Measurements from ENCODE around the gene CLIC4. TPM values are rescaled to one million over a fixed set of nuclear protein-coding genes. Genes with fewer than 3 reads are reported as not detected.
"Not testable (repeated sequence)": the region's sequence is repeated elsewhere in the genome, so short reads cannot be mapped to it uniquely, and the experiment has no call there.

Gene CLIC4
- total RNA-seq, 1 donor from 2014 or later = 384 TPM

DNA sequence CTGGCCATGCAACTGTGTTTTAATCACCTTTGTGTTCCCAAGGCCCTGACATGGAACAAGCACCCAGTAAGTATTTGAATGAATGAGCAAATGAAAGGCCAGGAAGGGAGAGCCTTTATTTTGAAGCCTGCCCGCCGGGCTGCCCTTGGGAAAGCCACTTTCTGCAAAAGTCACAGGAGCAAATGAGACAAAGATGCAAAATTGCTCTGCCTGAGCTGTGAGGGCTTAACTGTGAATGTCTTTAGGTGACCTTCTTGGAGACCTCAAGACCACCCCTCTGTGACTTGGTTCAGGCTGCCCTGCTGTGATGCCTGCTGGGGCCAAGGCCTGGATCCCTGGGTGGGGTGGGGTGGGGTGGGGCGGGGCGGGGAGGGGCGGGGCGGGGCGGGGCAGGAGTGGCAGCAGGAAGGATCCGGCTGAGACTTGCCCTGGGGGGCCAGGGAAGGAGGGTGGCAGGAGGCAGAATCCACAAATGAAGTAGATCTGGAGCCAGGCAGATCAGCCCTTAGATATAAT is 130.8 kb downstream of the CLIC4 start:
- no peak for DNase-seq (ENCODE audit: low read depth)

DNA sequence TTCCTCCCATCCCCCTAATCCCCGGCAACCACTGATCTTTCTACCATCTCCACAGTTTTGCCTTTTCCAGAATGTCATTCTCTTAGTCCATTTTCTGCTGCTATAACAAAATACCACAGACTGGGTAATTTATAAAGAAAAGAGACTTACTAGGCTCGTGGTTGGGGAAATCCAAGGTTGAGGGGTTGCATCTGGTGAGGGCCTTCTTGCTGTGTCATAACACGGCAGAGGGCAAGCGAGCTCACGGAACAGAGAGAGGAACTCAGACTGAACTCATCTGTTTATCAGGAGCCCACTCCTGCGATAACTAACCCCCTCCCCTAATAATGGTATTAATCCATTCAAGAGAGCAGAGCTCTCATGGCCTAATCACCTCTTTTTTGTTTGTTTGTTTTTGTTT is 132.8 kb downstream of the CLIC4 start:
- DNase-seq (ENCODE audit: low read depth) = no peak

DNA sequence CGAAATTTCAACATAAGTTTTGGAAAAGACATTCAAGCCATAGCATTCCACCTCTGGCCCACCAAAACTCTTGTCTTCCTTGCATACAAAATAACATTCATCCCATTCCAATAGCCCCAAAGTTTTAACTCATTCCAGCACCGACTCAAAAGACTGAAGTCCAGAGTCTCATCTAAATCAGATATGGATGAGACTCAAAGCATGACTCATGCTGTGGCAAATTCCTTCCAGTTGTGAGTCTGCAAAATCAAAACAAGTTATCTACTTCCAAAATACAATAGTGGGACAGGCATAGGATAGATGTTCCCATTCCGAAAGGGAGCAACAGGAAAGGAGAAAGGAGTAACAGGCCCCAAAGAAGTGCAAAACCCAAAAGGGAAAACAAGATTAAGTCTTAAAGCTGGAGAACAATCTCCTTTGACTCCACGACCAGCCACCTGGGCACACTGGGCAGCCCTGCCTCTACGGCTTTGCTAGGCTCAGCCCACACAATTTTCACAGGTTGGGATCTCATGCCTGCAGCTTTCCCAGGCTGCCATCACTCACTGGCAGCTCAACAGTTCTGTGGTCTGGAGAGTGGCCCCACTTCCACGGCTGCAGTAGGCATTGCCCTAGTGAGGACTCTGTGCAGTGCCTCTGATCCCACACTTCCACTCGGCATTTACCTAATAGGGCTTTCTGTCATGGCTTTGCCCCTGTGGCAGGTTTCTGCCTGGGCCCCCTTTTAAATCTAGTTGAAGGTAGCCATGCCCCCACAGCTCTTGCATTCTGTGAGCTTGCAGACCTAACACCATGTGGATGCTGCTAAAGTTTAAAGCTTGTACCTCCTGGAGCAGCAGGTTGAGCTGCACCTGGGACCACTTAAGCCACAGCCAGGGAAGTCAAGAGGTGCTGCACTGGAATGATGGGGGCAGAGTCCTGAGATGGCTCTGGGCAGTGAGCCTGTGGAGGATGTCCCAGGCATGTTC is 133.8 kb downstream of the CLIC4 start:
- DNase-seq (ENCODE audit: low read depth) = no peak

DNA sequence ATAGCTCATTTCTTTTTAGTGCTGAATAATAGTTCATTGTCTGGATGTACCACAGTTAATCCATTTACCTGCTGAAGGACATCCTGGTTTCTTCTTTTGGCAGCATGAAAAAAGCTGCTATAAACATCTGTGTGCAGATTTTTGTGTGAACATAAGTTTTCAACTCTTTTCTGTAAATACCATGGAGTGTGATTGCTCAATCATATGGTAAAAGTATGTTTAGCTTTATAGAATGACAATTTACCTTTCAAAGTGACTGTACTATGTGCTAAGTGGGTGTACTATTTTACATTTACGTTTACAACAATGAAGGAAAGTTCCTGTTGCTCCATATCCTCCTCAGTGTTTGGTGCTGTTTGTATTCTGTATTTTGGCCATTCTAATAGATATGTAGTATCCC is 135.8 kb downstream of the CLIC4 start:
- no peak for DNase-seq (ENCODE audit: low read depth)

DNA sequence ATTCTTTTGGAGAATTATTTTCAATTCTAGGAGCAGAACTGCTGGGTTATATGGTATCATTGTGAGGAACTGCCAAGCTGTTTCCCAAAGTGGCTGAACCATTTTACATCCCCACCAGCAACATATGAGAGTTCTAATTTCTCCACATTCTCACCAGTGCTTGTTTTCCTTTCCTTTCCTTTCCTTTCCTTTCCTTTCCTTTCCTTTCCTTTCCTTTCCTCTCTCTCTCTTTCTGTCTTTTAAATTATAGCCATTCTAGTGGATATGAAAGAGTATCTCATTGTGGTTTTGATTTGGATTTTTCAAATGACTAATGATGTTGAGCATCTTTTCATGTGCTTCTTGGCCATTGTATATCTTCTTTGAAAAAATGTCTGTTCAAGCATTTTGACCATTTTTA is 139.5 kb downstream of the CLIC4 start:
- DNase-seq (ENCODE audit: low read depth) = no peak

DNA sequence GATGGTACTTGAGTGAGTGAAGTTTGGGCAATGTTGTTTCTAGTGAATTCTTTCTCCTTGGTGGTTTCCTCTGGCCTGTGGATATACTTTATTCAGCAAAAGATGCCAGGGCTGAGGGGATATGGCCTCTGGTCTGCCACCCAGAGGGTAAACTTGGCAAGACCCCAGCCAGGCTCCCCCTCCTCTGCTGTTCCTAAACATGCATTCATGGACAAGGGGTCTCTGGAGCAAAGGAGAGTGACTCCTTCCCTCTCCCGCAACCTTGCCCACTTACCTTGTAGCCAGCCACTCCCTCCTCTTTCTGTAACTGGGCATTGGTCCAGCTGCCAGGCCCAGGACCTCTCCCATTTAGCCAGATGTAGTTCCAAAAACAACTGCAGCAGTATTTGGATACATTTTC is 141.0 kb downstream of the CLIC4 start:
- DNase-seq (ENCODE audit: low read depth) = no peak

DNA sequence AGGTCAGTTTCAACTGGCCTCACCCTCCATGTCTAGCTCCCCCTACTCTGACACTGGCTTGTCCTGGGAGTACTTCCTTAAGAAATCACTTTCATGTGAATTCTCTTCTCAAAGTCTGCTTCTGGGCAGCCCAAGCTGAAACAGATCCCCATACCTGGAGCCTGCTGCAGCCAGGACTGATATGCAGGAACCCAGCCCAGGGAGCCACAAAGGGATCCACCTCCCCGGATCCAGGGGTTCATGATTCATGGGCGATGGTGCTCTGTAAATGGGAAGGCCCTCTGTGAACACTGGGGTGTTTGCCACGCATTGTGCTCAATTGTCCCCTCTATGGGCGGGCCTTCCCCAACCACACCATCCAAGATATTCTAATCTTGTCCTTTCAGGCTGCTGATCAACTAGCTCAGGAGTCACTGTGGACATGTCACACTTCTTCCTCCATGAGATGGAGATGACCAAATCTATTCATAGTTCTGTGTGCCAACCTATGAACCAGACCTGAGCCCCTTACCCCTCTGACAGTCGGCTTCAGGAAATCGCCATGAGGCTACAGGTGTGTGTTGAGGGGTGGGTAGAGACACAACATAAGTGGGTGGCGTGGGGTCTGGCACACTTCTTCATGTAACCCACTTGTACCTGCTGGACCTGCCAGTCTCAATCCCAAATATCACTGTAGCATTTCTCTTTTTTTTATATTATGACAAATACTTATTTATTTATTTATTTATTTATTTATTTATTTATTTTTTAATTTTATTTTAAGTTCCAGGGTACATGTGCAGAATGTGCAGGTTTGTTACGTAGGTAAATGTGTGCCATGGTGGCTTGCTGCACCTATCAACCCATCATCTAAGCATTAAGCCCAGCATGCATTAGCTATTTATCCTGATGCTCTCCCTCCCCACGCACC is 143.1 kb downstream of the CLIC4 start:
- no peak for DNase-seq (ENCODE audit: low read depth)

DNA sequence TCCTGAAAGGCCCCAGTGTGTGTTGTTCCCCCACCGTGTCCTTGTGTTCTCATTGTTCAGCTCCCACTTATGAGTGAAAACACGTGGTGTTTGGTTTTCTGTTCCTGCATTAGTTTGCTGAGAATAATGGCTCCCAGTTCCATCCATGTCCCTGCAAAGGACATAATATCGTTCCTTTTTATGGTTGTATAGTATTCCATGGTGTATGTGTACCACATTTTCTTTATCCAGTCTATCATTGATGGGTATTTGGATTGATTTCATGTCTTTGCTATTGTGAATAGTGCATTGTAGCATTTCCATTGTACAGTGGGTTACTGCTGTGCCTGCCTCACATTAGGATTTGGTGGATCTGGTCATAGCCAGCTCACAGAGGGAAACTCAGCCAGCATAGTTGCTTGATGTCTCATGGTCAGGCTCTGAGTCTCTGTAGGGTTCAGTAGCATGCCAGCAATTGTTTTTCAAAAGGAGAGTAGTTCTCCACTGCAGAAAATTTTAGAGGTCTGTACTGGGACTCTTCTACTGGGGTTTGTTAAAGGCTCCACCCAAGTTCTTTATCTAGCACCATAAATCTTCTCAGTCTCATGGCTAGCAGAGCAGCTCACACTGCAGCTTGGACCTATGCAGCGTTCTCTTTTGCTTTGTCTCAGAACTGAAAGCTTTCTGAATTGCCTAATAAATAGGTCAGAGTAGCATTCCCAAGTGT is 143.9 kb downstream of the CLIC4 start:
- DNase-seq (ENCODE audit: low read depth) = peak; percentile 4

DNA sequence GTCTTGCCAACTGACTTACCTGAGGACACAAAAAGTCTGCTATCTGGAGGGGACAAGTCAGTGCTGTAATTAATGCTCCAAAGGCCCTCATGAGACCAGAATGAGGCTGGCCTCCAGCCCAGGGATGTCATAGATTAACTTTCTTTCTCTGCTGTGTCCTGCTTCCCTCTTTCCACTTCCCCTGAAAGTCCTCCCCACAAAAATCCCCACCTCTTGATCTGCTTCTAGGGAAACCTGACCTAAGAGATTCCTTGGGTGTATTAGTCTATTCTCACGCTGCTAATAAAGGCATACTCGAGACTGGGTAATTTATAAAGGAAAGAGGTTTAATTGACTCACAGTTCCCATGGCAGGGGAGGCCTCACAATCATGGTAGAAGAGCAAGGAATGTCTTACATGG is 145.6 kb downstream of the CLIC4 start:
- no peak for DNase-seq (ENCODE audit: low read depth)

DNA sequence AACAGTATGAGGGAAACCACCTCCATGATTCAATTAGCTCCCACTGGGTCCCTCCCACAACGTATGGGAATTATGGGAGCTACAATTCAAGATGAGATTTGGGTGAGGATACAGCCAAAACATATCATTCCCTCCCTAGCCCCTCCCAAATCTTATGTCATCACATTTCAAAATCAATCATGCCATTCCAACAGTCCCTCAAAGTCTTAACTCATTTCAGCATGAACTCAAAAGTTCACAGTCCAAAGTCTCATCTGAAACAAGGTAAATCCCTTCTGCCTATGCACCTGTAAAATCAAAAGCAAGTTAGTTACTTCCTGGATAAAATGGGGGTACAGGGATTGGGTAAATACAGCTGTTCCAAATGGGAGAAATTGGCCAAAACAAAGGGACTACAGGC is 146.1 kb downstream of the CLIC4 start:
- not testable (repeated sequence) for DNase-seq (ENCODE audit: low read depth)

DNA sequence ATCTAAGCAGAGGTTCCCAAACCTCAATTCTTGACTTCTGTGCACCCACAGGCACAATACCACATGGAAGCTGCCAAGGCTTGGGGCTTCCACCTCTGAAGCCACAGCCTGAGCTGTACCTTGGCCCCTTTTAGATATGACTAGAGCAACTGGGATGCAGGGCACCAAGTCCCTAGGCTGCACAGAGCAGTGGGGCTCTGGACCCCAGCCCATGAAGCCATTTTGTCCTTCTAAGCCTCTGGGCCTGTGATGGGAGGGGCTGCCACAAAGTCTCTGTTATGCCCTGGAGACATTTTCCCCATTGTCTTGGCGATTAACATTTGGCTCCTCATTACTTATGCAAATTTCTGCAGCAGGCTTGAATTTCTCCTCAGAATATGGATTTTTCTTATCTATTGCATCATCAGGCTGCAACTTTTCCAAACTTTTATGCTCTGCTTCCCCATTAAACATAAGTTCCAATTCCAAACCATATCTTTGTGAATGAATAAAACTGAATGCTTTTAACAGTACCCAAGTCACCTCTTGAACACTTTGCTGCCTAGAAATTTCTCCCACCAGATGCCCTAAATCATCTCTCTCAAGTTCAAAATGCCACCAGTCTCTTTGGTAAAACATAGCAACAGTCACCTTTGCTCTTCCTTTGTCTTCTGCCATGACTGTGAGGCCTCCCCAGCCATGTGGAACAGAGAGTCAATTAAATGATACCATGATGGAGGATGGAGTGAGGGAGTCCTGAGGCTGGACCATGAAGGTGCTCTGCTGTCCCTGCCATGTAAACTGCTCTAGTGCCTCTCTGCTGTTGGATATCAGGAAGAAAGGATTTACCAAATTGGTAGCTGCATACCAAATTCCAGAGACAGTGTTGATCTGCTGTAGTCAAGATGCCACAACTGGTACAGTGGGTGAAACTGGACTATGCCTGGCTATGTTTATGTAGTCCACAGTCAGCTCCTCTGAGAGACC is 147.2 kb downstream of the CLIC4 start:
- DNase-seq (ENCODE audit: low read depth) = no peak

DNA sequence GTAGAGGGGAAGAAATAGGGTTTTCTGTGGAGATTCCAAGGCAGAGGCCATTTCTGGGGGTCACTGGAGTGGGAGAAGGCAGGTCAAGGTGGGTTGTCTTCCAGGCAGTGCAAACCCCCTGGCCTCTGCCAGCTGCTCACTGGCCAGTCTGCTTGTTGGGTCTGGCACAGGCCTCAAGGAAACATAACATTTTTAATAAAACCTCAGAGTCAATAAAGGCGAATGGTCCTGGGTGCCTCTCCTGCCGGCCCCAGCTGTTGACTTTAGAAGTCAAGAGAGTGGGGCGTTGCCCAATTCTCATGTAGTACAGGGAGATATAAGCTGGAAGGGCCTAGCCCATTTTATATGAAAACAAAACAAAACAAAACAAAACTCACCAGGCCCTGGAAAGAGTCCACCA is 148.2 kb downstream of the CLIC4 start:
- no peak for DNase-seq (ENCODE audit: low read depth)

Other genes with a start within 250 kb of the CLIC4 start
- 17.9 and 20.2 TPM in 2 replicates for gene RCAN3, start 242.6 kb upstream of the CLIC4 start, total RNA-seq
- 3.4 and 8.3 TPM in 2 replicates for gene NCMAP, start 189.4 kb upstream of the CLIC4 start, total RNA-seq
- 23.4 and 45.6 TPM in 2 replicates for gene SRRM1, start 102.1 kb upstream of the CLIC4 start, total RNA-seq
- gene RUNX3, start 184.8 kb downstream of the CLIC4 start, total RNA-seq = 0.05 TPM in 1 of 2 replicates, not detected in the other